Fibroblast of villous mesenchyme (primary cell): ENCODE results near the gene CCS. TPM values are rescaled to one million over a fixed set of nuclear protein-coding genes. Genes with fewer than 3 reads are reported as not detected.

Experiments used
- DNase-seq: peaks from one replicate; pipeline ENCODE4 v3.0.0-alpha.2; 2010; ENCODE audit warnings: low read depth
- H3K4me3 ChIP-seq: 2 replicates; pipeline ENCODE4 v1.5.1; 2011; ENCODE audit warnings: low read depth, mild to moderate bottlenecking, low read length
- CTCF ChIP-seq: IDR thresholded peaks from 2 replicates; pipeline ENCODE4 v1.5.1; 2012; ENCODE audit warnings: low read depth, mild to moderate bottlenecking, low read length; ENCODE audit not compliant: insufficient read depth
- total RNA-seq: library from RNA; depleted of rRNA; stranded (reverse); fragments of >200 nt; gene quantifications from 2 replicates; pipeline ENCODE4 v1.2.3, GENCODE V29; 2012

Gene CCS
- total RNA-seq, 1 donor = 34.5 TPM

GRCh38 chr11:66593650-66594049 lies 665 bp downstream of the CCS start:
- no peak for DNase-seq
- TF ChIP-seq CTCF = no peak
- H3K4me3 ChIP-seq = peak overlapping the region; percentile 85

- no peak for TF ChIP-seq CTCF
- H3K4me3 ChIP-seq = peak overlapping the region; percentile 15
- peak; percentile 79 for DNase-seq
These were observed 2.4 kb downstream of the CCS start for GRCh38 chr11:66595245-66595904.

- TF ChIP-seq CTCF = no peak
- H3K4me3 ChIP-seq = no peak overlapping the region
- no peak for DNase-seq
These were observed 6.0 kb downstream of the CCS start for GRCh38 chr11:66598993-66599392.

GRCh38 chr11:66600219-66600618 lies 7.2 kb downstream of the CCS start:
- TF ChIP-seq CTCF = no peak
- no peak overlapping the region for H3K4me3 ChIP-seq
- no peak for DNase-seq

- no peak overlapping the region for H3K4me3 ChIP-seq
- TF ChIP-seq CTCF = no peak
- no peak for DNase-seq
These were observed 7.7 kb downstream of the CCS start for GRCh38 chr11:66600631-66601233.

GRCh38 chr11:66603072-66603471 lies 10.1 kb downstream of the CCS start:
- no peak overlapping the region for H3K4me3 ChIP-seq
- DNase-seq = no peak
- no peak for TF ChIP-seq CTCF
